ENCODE results near the gene SOHLH2.

DNA sequence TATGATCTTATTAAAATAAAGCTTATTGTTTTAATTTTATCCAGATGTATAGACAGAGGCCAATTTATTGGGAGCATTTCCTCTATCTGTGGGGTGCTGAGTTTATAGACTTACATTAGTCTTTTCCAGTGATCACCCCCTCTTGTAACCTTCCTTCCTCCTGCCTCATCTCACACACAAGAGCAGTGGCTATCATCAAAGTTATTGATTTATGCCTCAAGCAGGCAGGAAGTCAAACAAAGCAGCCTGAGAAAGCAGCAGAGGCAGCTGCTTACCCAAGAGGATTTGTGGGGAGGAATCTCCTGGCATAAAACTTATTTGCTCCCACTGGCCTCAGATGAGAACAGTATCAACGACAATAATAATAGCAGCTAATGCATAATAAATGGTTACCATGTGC, 56.9 kb downstream of the SOHLH2 start:
- TF ChIP-seq POLR2A (IDR thresholded peaks at IDR 0.05; ENCODE audit: low read depth, low read length), result no peak
- TF ChIP-seq TAF1 (IDR thresholded peaks at IDR 0.05; ENCODE audit: low read depth, low read length), result no peak
- no peak for TF ChIP-seq POLR2AphosphoS5 (IDR thresholded peaks at IDR 0.05; ENCODE audit: low read depth, low read length)

All from GM12891 (cell line).